SK-N-MC (cell line): Measurements from ENCODE around the gene TAOK1.

Experiments
- EZH2 ChIP-seq: fragments of 200-600 bp; sonication (generic); IDR thresholded peaks from one replicate; pipeline ENCODE4 v1.6.1; 2017; ENCODE audit warnings: antibody characterized with exemption
- POLR2AphosphoS5 ChIP-seq: IDR thresholded peaks from 2 replicates; pipeline ENCODE4 v1.6.1; 2012; ENCODE audit warnings: mild to moderate bottlenecking, low read depth, low read length, borderline replicate concordance

DNA sequence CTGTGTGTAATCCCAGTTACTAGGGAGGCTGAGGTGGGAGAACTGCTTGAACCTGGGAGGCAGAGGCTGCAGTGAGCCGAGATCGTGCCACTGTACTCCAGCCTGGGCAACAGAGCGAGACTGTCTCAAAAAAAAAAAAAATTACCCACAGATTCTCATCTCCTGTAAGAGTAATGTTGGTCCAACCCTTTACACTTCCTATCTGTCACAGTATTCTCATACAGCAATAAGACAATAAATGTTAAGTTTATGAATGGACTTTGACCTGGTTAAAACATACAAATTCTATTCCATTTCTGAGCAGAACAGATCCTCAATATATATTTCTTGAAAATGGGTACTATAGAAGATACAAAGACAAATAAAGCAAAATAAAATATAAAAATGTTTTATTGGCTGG lies 30.4 kb upstream of the TAOK1 start:
- no peak for TF ChIP-seq POLR2AphosphoS5
- TF ChIP-seq EZH2: no peak
